GM19463 (cell line): Measurements from ENCODE around the gene IFI44L.

ENCODE experiments used
- ATAC-seq: cut with Tn5 transposase; IDR thresholded peaks from one replicate; pipeline ENCODE4 v1.9.1; 2021; ENCODE audit warnings: mild to moderate bottlenecking, moderate library complexity; ENCODE audit not compliant: unreplicated experiment

Gene IFI44L

GRCh38 chr1:78687315-78687714, 67.1 kb downstream of the IFI44L start:
- no peak for ATAC-seq

GRCh38 chr1:78687914-78688313, 67.7 kb downstream of the IFI44L start:
- ATAC-seq, result no peak

- ATAC-seq, result no peak
These were observed 68.4 kb downstream of the IFI44L start for GRCh38 chr1:78688697-78689096.

GRCh38 chr1:78690516-78690915, 70.3 kb downstream of the IFI44L start:
- no peak for ATAC-seq

GRCh38 chr1:78691995-78692747, 71.9 kb downstream of the IFI44L start:
- ATAC-seq, result no peak
